T-helper 1 cell (primary cell): Measurements from ENCODE around the gene AHNAK.

Experiments
- DNase-seq, 5 donors: peaks; one replicate each; pipeline ENCODE4 v3.0.0-alpha.2; 2012 to 2020

The AHNAK gene

DNA sequence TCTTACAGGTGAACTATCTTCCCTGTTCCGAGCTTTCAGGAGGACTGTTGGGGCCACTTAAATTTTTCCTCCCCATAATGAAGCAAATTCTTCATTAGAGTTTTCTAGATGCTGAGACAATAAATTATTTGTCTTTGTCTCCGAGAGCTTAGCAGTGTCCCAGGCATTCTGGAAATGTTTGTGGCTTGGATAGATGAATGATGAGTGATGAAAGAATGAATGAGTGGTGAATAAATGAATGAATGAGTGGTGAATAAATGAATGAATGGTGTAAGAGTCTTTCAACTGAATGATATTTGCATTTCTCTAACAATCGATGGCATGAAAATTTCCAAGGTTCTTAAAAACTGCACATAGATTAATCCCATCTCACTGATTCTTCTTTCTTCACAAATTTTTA lies 52.8 kb downstream of the AHNAK start:
- DNase-seq = no peak

- no peak for DNase-seq
These were observed 54.0 kb downstream of the AHNAK start for GRCh38 chr11:62492586-62492985.

DNA sequence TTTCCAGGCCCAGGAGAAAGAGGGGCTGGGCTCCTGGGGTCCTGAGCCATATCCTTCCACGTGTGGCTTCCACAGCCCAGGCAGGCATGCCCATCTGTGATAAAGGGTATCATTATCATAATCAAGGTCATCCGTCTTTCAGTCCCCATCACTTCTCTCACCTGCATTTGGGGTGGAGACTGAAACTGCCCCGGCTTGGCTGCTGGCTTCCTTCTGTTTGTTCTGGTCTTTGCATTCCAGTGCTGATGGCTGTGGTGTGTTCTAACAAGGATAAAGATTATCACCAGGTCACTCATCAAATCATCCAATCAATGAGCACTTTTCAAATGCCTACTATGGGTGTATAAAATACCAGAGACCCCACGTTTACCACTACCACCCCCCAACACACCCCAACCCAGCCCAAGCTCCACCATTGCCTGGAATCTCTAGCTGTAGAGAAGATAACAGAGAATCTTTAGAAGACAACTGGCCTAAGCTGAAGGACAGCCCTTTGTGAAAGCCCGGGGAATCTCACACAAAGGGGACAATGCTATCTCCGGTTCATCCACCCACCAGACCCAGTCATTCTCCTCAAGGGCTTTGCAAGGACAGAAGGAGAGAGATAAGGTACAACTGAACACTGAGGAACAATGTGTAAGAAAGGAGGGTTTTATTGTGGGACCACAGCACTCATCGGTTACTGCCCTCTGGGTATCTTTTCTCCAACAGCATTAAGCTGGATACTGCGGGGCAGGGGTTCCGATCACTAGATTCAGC lies 54.9 kb downstream of the AHNAK start:
- DNase-seq = no peak

DNA sequence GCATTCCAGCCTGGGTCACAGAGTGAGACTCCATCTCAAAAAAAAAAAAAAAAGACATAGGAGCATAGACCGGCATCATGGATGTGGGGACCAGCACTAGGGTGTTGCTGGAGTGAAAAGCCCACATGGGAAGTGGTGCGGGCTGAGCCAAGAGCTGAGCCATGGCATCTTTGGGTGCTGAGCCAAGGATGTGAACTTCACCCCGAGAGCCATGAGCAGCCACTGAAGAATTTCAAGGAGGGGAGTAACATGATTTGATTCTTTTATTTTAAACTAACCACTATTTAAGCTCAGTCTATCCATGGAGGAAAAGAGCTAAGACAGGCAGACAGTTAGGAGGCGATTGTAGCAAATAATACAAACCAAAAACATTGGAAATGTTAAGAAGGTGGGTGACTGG lies 57.4 kb downstream of the AHNAK start:
- DNase-seq = no peak

DNA sequence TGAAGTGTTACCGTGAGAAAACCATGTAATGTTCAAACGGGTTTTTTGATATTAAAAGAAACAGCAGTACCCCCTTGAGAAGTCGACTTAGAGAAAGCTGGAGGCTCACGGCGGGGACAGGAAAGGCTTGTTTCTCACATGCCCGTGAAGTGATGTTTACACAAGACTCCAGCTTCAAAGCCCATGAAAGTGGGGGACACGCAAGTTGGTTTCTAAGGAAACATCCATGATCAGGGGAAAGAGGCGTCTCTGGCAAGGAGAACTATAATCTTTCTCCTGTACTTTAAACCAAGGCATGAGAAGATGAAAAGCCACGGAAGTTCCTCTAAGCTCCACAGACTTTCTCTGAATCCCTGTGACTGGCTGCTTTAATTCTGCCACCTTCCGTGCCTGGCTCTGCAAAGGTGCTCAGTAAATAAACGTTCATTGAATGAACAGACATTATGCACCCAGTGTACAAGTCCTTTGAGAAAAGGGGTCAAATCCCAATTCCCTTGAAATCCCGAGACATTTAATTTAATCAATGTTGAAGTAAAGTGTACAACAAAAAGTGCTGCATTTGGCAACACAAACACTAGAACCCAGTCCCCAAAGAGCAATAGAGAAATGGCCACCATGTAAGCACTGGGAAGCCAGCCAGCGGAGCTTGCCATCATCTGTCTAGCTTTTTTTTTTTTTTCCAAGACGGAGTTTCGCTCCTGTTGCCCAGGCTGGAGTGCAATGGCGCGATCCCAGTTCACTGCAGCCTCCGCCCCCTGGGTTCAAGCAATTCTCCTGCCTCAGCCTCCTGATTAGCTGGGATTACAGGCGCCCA lies 58.7 kb downstream of the AHNAK start:
- no peak for DNase-seq

DNA sequence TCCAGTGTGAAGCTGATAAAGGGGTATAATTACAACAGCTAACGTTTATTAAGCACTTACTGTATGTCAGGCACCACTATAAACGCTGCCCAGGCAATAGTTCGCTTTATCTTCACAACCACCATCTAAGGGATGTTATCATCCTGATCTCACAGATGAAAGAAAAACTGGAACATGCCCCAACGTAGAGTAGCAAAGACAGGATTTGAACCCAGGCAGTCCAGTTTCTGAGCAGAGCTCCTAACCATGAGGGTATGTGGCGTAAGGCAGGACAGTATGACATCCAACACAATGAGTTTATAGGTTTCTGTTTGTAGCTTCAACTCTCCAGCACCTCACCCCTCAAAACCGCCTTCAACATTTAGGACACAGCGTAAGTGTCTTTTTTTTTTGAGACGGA lies 59.5 kb downstream of the AHNAK start:
- DNase-seq = no peak

DNA sequence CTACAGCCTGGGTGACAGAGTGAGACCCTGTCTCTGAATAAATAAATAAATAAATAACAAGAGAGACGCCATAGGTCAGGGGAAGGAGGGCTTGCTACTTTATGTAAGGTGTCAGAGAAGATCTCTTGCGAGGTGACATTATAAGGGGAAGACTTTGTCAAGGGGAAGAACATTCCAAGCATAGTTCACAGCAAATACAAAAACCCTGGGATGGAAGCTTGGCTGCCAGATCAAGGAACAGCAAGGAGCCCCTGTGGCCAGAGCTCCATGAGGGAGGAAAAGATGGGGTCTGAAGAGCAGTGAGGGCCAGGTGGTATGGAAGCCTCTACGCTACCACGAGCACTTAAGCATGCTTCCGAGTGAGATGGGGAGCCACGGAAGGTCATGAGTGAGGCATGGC lies 62.3 kb downstream of the AHNAK start:
- no peak for DNase-seq

GRCh38 chr11:62482753-62483152 lies 63.9 kb downstream of the AHNAK start:
- no peak for DNase-seq

DNA sequence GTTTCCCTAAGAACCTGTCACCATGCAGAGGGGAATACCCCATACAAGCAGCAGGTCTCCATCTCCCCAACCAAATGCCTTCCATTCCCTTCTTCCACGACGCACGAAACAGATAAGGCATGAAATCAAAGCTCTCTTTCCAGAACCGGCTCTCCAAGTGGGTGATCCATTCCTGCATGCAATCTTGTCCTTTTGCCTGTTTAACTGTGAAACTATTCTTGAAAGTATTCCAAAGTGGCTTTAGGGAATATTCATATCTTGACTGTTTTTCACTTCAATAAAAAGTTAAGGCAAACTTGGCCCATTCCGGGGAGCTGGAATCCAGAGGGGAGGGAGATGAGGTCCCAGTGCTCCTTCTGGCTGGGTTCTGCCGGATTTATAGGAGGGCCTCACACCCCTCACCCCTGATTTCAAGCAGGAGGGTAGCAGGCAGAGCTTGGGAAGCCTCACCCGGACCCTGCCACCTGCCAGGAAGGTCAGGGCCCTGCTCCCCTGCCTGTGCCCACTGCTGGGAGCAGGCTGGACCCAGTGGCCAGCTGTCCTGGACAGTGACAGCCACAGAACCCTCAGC lies 66.9 kb downstream of the AHNAK start:
- no peak for DNase-seq

GRCh38 chr11:62477927-62478326 lies 68.7 kb downstream of the AHNAK start:
- no peak for DNase-seq

DNA sequence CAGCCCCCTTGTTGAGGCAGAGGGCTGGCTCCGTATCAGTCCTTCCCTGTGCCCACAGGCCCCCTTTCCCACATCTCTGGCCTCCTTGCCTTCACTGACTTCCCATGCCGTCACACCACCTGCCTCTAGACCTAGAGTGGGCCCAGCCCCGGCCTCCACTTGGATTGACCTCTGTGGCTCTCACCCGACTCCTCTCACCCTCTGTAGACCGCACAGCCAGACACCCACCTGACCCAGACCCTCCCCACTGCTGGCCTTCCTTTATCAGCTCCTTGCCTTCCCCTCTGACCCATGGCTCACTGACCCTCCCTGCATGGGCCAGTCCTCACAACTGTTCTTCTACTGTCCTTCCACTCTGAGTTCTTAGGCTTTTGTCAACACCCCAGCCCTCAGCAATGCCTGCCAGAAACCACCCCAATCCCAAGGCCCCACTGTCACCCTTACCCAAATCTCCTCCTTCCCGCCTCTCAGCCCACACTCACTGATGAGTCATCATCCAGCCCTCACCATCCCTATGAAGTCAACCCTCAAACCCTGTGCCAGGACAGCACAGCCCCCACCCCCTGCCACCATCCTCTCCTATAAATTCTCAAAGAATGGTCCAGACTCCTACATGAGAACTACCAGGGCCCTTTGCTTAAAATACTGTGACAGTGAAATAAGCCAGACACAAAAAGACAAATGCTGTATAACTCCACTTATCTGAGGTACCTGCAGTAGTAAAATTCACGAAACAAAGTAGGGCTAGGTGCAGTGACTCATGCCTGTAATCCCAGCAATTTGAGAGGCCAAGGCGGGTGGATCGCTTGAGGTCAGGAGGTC lies 74.3 kb downstream of the AHNAK start:
- no peak for DNase-seq

GRCh38 chr11:62471603-62472002 lies 75.0 kb downstream of the AHNAK start:
- no peak for DNase-seq

GRCh38 chr11:62468577-62468976 lies 78.0 kb downstream of the AHNAK start:
- DNase-seq = no peak

DNA sequence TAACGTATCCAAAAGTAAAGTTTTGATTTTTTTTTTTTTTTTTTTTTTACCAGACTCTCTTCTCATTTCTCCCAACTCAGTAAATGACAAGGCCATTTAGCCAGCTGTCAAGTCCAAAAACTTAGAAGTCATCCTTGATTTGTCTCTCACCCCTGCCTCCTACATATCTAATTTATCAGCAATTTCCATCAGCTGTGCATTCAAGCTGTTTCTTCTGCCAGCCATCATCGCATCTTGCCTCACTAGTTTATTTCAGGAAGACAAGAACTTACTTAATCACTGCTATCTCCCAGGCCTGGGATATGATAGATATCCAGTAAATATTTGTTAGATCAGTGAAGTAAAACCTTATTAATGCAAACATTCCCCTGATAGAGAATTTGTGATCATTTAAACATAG lies 80.2 kb downstream of the AHNAK start:
- no peak for DNase-seq

GRCh38 chr11:62464655-62465054 lies 82.0 kb downstream of the AHNAK start:
- no peak for DNase-seq

- peak in 1 of 5 donors; percentile 83 for DNase-seq
These were observed 83.5 kb downstream of the AHNAK start for GRCh38 chr11:62463121-62463542.

GRCh38 chr11:62462508-62462892 lies 84.1 kb downstream of the AHNAK start:
- no peak for DNase-seq

GRCh38 chr11:62461740-62462507 lies 84.7 kb downstream of the AHNAK start:
- DNase-seq = peak in 1 of 5 donors; percentile 30

GRCh38 chr11:62459080-62459479 lies 87.5 kb downstream of the AHNAK start:
- DNase-seq = no peak

DNA sequence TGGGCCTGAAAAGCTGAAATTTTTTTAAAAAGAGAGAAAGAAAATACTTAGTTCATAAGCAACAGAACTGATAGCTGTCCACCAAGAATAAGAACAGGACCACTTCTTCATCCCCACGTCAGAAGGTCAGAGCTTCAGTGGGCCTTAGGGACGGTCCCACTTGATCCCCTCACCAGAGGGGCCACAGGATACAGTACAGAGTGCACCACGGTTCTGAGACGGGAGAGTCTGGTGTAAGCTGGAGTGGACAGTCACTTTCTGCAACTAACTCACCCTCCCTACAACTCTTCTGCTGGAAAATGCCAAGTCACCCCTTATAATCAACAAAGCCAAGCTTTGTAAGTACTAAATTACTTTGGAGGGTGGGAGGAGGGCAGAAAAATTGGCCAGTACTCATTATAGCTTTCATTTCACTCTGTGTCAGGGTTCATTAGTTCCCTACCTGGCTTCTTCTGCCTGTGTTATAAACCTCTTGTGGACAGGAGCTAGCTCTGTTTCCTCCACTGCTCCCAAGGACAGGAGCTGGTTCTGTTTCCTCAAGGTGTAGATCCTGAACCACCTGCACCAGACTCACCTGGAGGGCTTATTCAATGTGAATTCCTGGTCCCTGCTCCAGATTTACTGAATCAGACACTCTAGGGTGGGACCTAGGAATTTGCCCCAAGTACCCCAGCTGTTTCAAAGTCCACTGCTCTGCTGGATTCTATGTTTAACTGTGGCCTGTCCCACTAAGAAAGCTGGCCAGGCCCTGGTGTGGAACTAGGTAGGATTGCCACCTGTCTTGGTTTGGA lies 88.2 kb downstream of the AHNAK start:
- DNase-seq = no peak

GRCh38 chr11:62457478-62457877 lies 89.1 kb downstream of the AHNAK start:
- no peak for DNase-seq
